ENCODE measurements around the gene PPP1R14B.

DNA sequence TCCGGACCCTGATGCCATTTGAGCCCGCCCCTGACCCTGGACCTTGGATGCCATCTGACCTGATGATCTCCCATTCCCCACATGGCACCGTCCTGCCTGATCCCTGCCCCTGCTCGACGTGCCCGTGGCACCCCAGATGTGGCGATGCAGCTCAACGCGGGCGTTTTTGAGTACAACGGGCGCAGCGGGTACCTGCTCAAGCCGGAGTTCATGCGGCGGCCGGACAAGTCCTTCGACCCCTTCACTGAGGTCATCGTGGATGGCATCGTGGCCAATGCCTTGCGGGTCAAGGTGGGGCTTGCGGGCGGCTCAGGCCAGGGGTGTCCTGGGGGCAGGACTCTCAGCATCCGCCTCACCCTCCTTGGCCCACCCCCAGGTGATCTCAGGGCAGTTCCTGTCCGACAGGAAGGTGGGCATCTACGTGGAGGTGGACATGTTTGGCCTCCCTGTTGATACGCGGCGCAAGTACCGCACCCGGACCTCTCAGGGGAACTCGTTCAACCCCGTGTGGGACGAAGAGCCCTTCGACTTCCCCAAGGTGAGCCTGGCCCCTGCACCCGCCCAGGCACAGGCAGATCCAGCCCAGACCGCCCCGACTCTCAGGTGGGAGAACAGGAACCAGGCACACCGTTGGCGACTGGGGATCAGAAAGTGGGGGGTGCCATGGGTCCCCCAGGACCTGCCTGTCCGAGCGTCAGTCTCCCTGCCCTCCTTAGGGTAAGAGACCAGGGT, 15.7 kb upstream of the PPP1R14B start:
- TF ChIP-seq, protein P1, sequence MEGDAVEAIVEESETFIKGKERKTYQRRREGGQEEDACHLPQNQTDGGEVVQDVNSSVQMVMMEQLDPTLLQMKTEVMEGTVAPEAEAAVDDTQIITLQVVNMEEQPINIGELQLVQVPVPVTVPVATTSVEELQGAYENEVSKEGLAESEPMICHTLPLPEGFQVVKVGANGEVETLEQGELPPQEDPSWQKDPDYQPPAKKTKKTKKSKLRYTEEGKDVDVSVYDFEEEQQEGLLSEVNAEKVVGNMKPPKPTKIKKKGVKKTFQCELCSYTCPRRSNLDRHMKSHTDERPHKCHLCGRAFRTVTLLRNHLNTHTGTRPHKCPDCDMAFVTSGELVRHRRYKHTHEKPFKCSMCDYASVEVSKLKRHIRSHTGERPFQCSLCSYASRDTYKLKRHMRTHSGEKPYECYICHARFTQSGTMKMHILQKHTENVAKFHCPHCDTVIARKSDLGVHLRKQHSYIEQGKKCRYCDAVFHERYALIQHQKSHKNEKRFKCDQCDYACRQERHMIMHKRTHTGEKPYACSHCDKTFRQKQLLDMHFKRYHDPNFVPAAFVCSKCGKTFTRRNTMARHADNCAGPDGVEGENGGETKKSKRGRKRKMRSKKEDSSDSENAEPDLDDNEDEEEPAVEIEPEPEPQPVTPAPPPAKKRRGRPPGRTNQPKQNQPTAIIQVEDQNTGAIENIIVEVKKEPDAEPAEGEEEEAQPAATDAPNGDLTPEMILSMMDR (IDR thresholded peaks at IDR 0.05; ENCODE audit: low read length): no peak
- TF ChIP-seq EZH2phosphoT487 (IDR thresholded peaks at IDR 0.05; ENCODE audit: low read length) (no peak), EZH2 (optimal IDR thresholded peaks at IDR 0.05; ENCODE audit: low read depth, low read length) (no peak)

Data from MM.1S (cell line).